IPS DF 4.7 (cell line): Measurements from ENCODE around the gene USP12.
"Not testable (repeated sequence)": the region's sequence is repeated elsewhere in the genome, so short reads cannot be mapped to it uniquely, and the experiment has no call there.

Source experiments
- DNase-seq: peaks from one replicate; pipeline ENCODE4 v3.0.0-alpha.2; 2013; ENCODE audit warnings: low spot score; ENCODE audit errors: extremely low read depth

The USP12 gene

GRCh38 chr13:27080018-27080948, 91.3 kb downstream of the USP12 start:
- DNase-seq: no peak

GRCh38 chr13:27079421-27079958, 92.1 kb downstream of the USP12 start:
- peak; percentile 9 for DNase-seq

GRCh38 chr13:27077451-27077850, 94.2 kb downstream of the USP12 start:
- DNase-seq: no peak

- DNase-seq: no peak
Measured at GRCh38 chr13:27076421-27076820, 95.2 kb downstream of the USP12 start.

- no peak for DNase-seq
Measured at GRCh38 chr13:27073186-27073585, 98.4 kb downstream of the USP12 start.

GRCh38 chr13:27066123-27066522, 105.5 kb downstream of the USP12 start:
- not testable (repeated sequence) for DNase-seq

- no peak for DNase-seq
Measured at GRCh38 chr13:27065582-27065981, 106.0 kb downstream of the USP12 start.

- DNase-seq: no peak
Measured at GRCh38 chr13:27064252-27064995, 107.2 kb downstream of the USP12 start.

GRCh38 chr13:27057817-27058216, 113.8 kb downstream of the USP12 start:
- DNase-seq: no peak

GRCh38 chr13:27055526-27055925, 116.1 kb downstream of the USP12 start:
- DNase-seq: no peak

GRCh38 chr13:27054760-27055159, 116.9 kb downstream of the USP12 start:
- DNase-seq: no peak

- no peak for DNase-seq
Measured at GRCh38 chr13:27053902-27054595, 117.6 kb downstream of the USP12 start.

GRCh38 chr13:27053210-27053884, 118.3 kb downstream of the USP12 start:
- DNase-seq: no peak

- DNase-seq: no peak
Measured at GRCh38 chr13:27052551-27053208, 118.9 kb downstream of the USP12 start.

- no peak for DNase-seq
Measured at GRCh38 chr13:27047081-27047480, 124.5 kb downstream of the USP12 start.

GRCh38 chr13:27044837-27045570, 126.6 kb downstream of the USP12 start:
- DNase-seq: no peak

GRCh38 chr13:27043013-27043412, 128.6 kb downstream of the USP12 start:
- DNase-seq: no peak

- no peak for DNase-seq
Measured at GRCh38 chr13:27041341-27041740, 130.3 kb downstream of the USP12 start.

GRCh38 chr13:27040826-27041108, 130.8 kb downstream of the USP12 start:
- no peak for DNase-seq

- DNase-seq: no peak
Measured at GRCh38 chr13:27039171-27039701, 132.4 kb downstream of the USP12 start.
